BE2C (cell line): ENCODE measurements around the gene ATP2B3.

ENCODE experiments used
- DNase-seq: peaks from one replicate; pipeline ENCODE4 v3.0.0-alpha.2; 2020
- H3K27me3 ChIP-seq: fragments of 250-450 bp; sonication (Bioruptor Pico); 2 replicates; pipeline ENCODE4 v1.5.1; 2020; ENCODE audit warnings: mild to moderate bottlenecking
- H3K36me3 ChIP-seq: fragments of 250-450 bp; sonication (Bioruptor Pico); 2 replicates; pipeline ENCODE4 v1.5.1; 2020; ENCODE audit warnings: mild to moderate bottlenecking
- H3K4me1 ChIP-seq: fragments of 250-450 bp; sonication (Bioruptor Pico); 2 replicates; pipeline ENCODE4 v1.5.1; 2020
- H3K4me3 ChIP-seq: 2 replicates; pipeline ENCODE4 v1.5.1; 2011; ENCODE audit warnings: low read depth, low read length
- H3K9me3 ChIP-seq: fragments of 250-450 bp; sonication (Bioruptor Pico); 2 replicates; pipeline ENCODE4 v1.5.1; 2020
- CTCF ChIP-seq: IDR thresholded peaks from 2 replicates; pipeline ENCODE4 v1.5.1; 2012; ENCODE audit warnings: mild to moderate bottlenecking, low read depth, low read length

ATP2B3 gene

GRCh38 chrX:153477364-153477857 is 40.0 kb upstream of the ATP2B3 start:
- H3K36me3 ChIP-seq: no peaks in the 10 kb centered on the region
- H3K9me3 ChIP-seq: no peaks in the 10 kb centered on the region
- H3K27me3 ChIP-seq: no peaks in the 10 kb centered on the region
- H3K4me1 ChIP-seq: peaks cover 26% of the 10 kb centered on the region
- no peak for TF ChIP-seq CTCF
- DNase-seq: no peak
- no peak overlapping the region for H3K4me3 ChIP-seq

GRCh38 chrX:153477901-153478300 is 39.5 kb upstream of the ATP2B3 start:
- H3K4me1 ChIP-seq: peaks cover 26% of the 10 kb centered on the region
- no peaks in the 10 kb centered on the region for H3K36me3 ChIP-seq
- no peaks in the 10 kb centered on the region for H3K27me3 ChIP-seq
- H3K4me3 ChIP-seq: no peak overlapping the region
- H3K9me3 ChIP-seq: no peaks in the 10 kb centered on the region
- DNase-seq: no peak
- no peak for TF ChIP-seq CTCF

GRCh38 chrX:153478746-153479145 is 38.7 kb upstream of the ATP2B3 start:
- Histone ChIP-seq H3K9me3 (no peaks in the 10 kb centered on the region), H3K36me3 (no peaks in the 10 kb centered on the region), H3K4me3 (no peak overlapping the region), H3K27me3 (no peaks in the 10 kb centered on the region), H3K4me1 (peaks cover 26% of the 10 kb centered on the region)
- no peak for TF ChIP-seq CTCF
- no peak for DNase-seq

GRCh38 chrX:153481043-153481442 is 36.4 kb upstream of the ATP2B3 start:
- no peaks in the 10 kb centered on the region for H3K27me3 ChIP-seq
- H3K4me1 ChIP-seq: peaks cover 18% of the 10 kb centered on the region
- no peaks in the 10 kb centered on the region for H3K9me3 ChIP-seq
- no peak for TF ChIP-seq CTCF
- DNase-seq: no peak
- H3K36me3 ChIP-seq: no peaks in the 10 kb centered on the region
- H3K4me3 ChIP-seq: no peak overlapping the region

GRCh38 chrX:153482376-153483015 is 34.9 kb upstream of the ATP2B3 start:
- Histone ChIP-seq H3K4me3 (no peak overlapping the region), H3K27me3 (no peaks in the 10 kb centered on the region)
- no peak for DNase-seq

More at GRCh38 chrX:153482376-153483015, 34.9 kb upstream of the ATP2B3 start:
- Histone ChIP-seq H3K36me3 (no peaks in the 10 kb centered on the region), H3K9me3 (no peaks in the 10 kb centered on the region), H3K4me1 (peaks cover 12% of the 10 kb centered on the region)
- no peak for TF ChIP-seq CTCF
